ENCODE measurements around the gene RNASE7. TPM values are rescaled to one million over a fixed set of nuclear protein-coding genes. Genes with fewer than 3 reads are reported as not detected.

The RNASE7 gene
- total and polyA plus RNA-seq, 4 donors: 0.13 to 0.18 TPM; not detected in 2

GRCh38 chr14:21089877-21090193 lies 47.7 kb downstream of the RNASE7 start:
- H3K27me3 ChIP-seq (ENCODE audit: control insufficient read depth in 3 of 3, insufficient read depth in 3 of 3, low read length in 2 of 3): no peaks in the 10 kb centered on the region
- H3K9ac ChIP-seq (ENCODE audit: insufficient read depth in 1 of 2, low read length in 2 of 2): no peak overlapping the region
- 85 to 87% methylated on average over 5 of the region's 5 CpGs for WGBS, 2 donors
- no peak for TF ChIP-seq CTCF (IDR thresholded peaks at IDR 0.05; ENCODE audit: control extremely low read depth, extremely low read depth)
- DNase-seq: no peak
- no peak overlapping the region for H3K4me3 ChIP-seq
- peaks cover 4 to 42% (median 31%) of the 10 kb centered on the region in 4 donors for H3K36me3 ChIP-seq (ENCODE audit: control insufficient read depth in 4 of 4, insufficient read depth in 4 of 4, low read length in 4 of 4)
- H3K27ac ChIP-seq (ENCODE audit: low read depth in 1 of 2, low read length in 1 of 2): peak overlapping the region in 1 of 2 donors; percentile 28
- ATAC-seq (ENCODE audit: insufficient read depth, low FRiP score): no peak
- peaks cover 0 to 2% (median 0%) of the 10 kb centered on the region in 4 donors for H3K9me3 ChIP-seq (ENCODE audit: control insufficient read depth in 4 of 4, insufficient read depth in 3 of 4, low read length in 3 of 4)
- peaks cover 0 to 9% (median 0%) of the 10 kb centered on the region in 5 donors for H3K4me1 ChIP-seq (ENCODE audit: control insufficient read depth in 5 of 5, insufficient read depth in 5 of 5, low read length in 5 of 5)

GRCh38 chr14:21090194-21090939 lies 48.2 kb downstream of the RNASE7 start:
- 92 to 93% methylated on average over 44 to 45 of the region's 45 CpGs for WGBS, 2 donors
- peaks cover 0 to 38% (median 28%) of the 10 kb centered on the region in 4 donors for H3K36me3 ChIP-seq (ENCODE audit: control insufficient read depth in 4 of 4, insufficient read depth in 4 of 4, low read length in 4 of 4)

GRCh38 chr14:21090940-21091663 lies 48.9 kb downstream of the RNASE7 start:
- TF ChIP-seq CTCF (IDR thresholded peaks at IDR 0.05; ENCODE audit: control extremely low read depth, extremely low read depth): no peak
- WGBS, 2 donors: 91 to 92% methylated on average over 42 to 45 of the region's 45 CpGs
- H3K9ac ChIP-seq (ENCODE audit: insufficient read depth in 1 of 2, low read length in 2 of 2): no peak overlapping the region
- H3K9me3 ChIP-seq (ENCODE audit: control insufficient read depth in 4 of 4, insufficient read depth in 3 of 4, low read length in 3 of 4): peaks cover 0 to 2% (median 0%) of the 10 kb centered on the region in 4 donors
- no peak overlapping the region for H3K4me3 ChIP-seq
- no peak overlapping the region for H3K27ac ChIP-seq (ENCODE audit: low read depth in 1 of 2, low read length in 1 of 2)
- no peaks in the 10 kb centered on the region for H3K27me3 ChIP-seq (ENCODE audit: control insufficient read depth in 3 of 3, insufficient read depth in 3 of 3, low read length in 2 of 3)
- peaks cover 0 to 9% (median 3%) of the 10 kb centered on the region in 5 donors for H3K4me1 ChIP-seq (ENCODE audit: control insufficient read depth in 5 of 5, insufficient read depth in 5 of 5, low read length in 5 of 5)
- no peak for DNase-seq
- peaks cover 0 to 34% (median 22%) of the 10 kb centered on the region in 4 donors for H3K36me3 ChIP-seq (ENCODE audit: control insufficient read depth in 4 of 4, insufficient read depth in 4 of 4, low read length in 4 of 4)
- ATAC-seq (ENCODE audit: insufficient read depth, low FRiP score): no peak

More at GRCh38 chr14:21090194-21090939, 48.2 kb downstream of the RNASE7 start:
- H3K4me3 ChIP-seq: no peak overlapping the region
- H3K9me3 ChIP-seq (ENCODE audit: control insufficient read depth in 4 of 4, insufficient read depth in 3 of 4, low read length in 3 of 4): peaks cover 0 to 2% (median 0%) of the 10 kb centered on the region in 4 donors
- no peak overlapping the region for H3K9ac ChIP-seq (ENCODE audit: insufficient read depth in 1 of 2, low read length in 2 of 2)
- no peak overlapping the region for H3K27ac ChIP-seq (ENCODE audit: low read depth in 1 of 2, low read length in 1 of 2)
- no peaks in the 10 kb centered on the region for H3K27me3 ChIP-seq (ENCODE audit: control insufficient read depth in 3 of 3, insufficient read depth in 3 of 3, low read length in 2 of 3)
- ATAC-seq (ENCODE audit: insufficient read depth, low FRiP score): no peak
- peak in 1 of 3 donors; percentile 40 for DNase-seq
- TF ChIP-seq CTCF (IDR thresholded peaks at IDR 0.05; ENCODE audit: control extremely low read depth, extremely low read depth): no peak
- peaks cover 0 to 9% (median 0%) of the 10 kb centered on the region in 5 donors for H3K4me1 ChIP-seq (ENCODE audit: control insufficient read depth in 5 of 5, insufficient read depth in 5 of 5, low read length in 5 of 5)
